ENCODE data around the gene ALDOA. TPM values are rescaled to one million over a fixed set of nuclear protein-coding genes. Genes with fewer than 3 reads are reported as not detected.

ALDOA gene
- polyA plus RNA-seq, 3 donors: 1,202 to 1,628 (median 1,429) TPM

- peaks cover 41 to 45% of the 10 kb centered on the region in 2 donors for H3K36me3 ChIP-seq (replicated peaks in 1 of 2; ENCODE audit: control insufficient read depth in 1 of 2, insufficient read depth in 2 of 2, low read length in 2 of 2)
- no peaks in the 10 kb centered on the region for H3K9me3 ChIP-seq (replicated peaks in 1 of 2; ENCODE audit: control insufficient read depth in 1 of 2, insufficient read depth in 1 of 2, low read length in 2 of 2)
- Mint-ChIP-seq H3K4me3 (peak overlapping the region; percentile 93 to 97), H3K9me3 (peaks cover 0 to 2% (median 0%) of the 10 kb centered on the region in 7 donors), H3K27ac (peak overlapping the region; percentile 92 to 97 (median 97)), H3K36me3 (peaks cover 42 to 47% of the 10 kb centered on the region in 2 donors), H3K4me1 (peaks cover 40% of the 10 kb centered on the region), H3K27me3 (ENCODE audit: low read depth in 3 of 3) (no peaks in the 10 kb centered on the region)
- TF ChIP-seq CTCF (IDR thresholded peaks at IDR 0.05): no peak
- peaks cover 55% of the 10 kb centered on the region for H4K20me1 ChIP-seq (ENCODE audit: insufficient read depth, low read length)
- WGBS (ENCODE audit: insufficient coverage): under 1% methylated on average over 31 of the region's 44 CpGs
- H3K27ac ChIP-seq (ENCODE audit: low read depth in 1 of 2, low read length in 2 of 2): peak overlapping the region; percentile 94
- peak overlapping the region; percentile 95 to 99 (median 97) for H3K4me3 ChIP-seq (replicated peaks in 1 of 3; ENCODE audit: low read depth in 2 of 3, low read length in 3 of 3)
- no peaks in the 10 kb centered on the region for H3K27me3 ChIP-seq (ENCODE audit: control insufficient read depth in 2 of 2, insufficient read depth in 2 of 2, low read length in 2 of 2)
- peak overlapping the region; percentile 90 for H3K9ac ChIP-seq (ENCODE audit: insufficient read depth, low read length, poor library complexity, severe bottlenecking)
- DNase-seq: peak; percentile 61 to 78 (median 62)
- H3K4me1 ChIP-seq (ENCODE audit: control insufficient read depth in 1 of 2, insufficient read depth in 2 of 2, low read length in 2 of 2): peaks cover 42 to 55% of the 10 kb centered on the region in 2 donors
- intact Hi-C loops (cut with micrococcal nuclease): loop anchor here (1.0 to 5.0 kb wide), 2 partner anchors 9 to 56 kb away; partner anchors contain the start of genes MAPK3 (in 2 of the 2) and PPP4C (in 1 of the 2)
- H2AFZ ChIP-seq (ENCODE audit: insufficient read depth, low read depth, low read length, poor library complexity, severe bottlenecking): peak overlapping the region; percentile 25
- peak overlapping the region; percentile 87 for H3K4me2 ChIP-seq (replicated peaks; ENCODE audit: extremely low read depth, low read length, poor library complexity, severe bottlenecking)
- peaks cover 71% of the 10 kb centered on the region for H3K79me2 ChIP-seq (ENCODE audit: insufficient read depth, low read length)
Observed at GRCh38 chr16:30065943-30066760, 592 bp downstream of the ALDOA start.

GRCh38 chr16:30066761-30067583, 1.4 kb downstream of the ALDOA start:
- 58% methylated on average over 9 of the region's 21 CpGs for WGBS (ENCODE audit: insufficient coverage)
- H3K4me2 ChIP-seq (replicated peaks; ENCODE audit: extremely low read depth, low read length, poor library complexity, severe bottlenecking): peak overlapping the region; percentile 87
- intact Hi-C loops (cut with micrococcal nuclease): loop anchor here (1.0 to 5.0 kb wide), 2 partner anchors 8 to 55 kb away; partner anchors contain the start of genes MAPK3 (in 2 of the 2) and PPP4C (in 1 of the 2)
- no peaks in the 10 kb centered on the region for H3K9me3 ChIP-seq (replicated peaks in 1 of 2; ENCODE audit: control insufficient read depth in 1 of 2, insufficient read depth in 1 of 2, low read length in 2 of 2)
- Mint-ChIP-seq H3K27me3 (ENCODE audit: low read depth in 3 of 3) (no peaks in the 10 kb centered on the region), H3K9me3 (peaks cover 0 to 2% (median 0%) of the 10 kb centered on the region in 7 donors), H3K36me3 (peaks cover 49 to 56% of the 10 kb centered on the region in 2 donors), H3K4me3 (peak overlapping the region; percentile 93 to 97), H3K4me1 (peaks cover 40% of the 10 kb centered on the region), H3K27ac (peak overlapping the region; percentile 92 to 97 (median 97))
- H3K27ac ChIP-seq (ENCODE audit: low read depth in 1 of 2, low read length in 2 of 2): peak overlapping the region; percentile 94
- peaks cover 49 to 53% of the 10 kb centered on the region in 2 donors for H3K36me3 ChIP-seq (replicated peaks in 1 of 2; ENCODE audit: control insufficient read depth in 1 of 2, insufficient read depth in 2 of 2, low read length in 2 of 2)
- H3K79me2 ChIP-seq (ENCODE audit: insufficient read depth, low read length): peaks cover 72% of the 10 kb centered on the region
- H3K4me3 ChIP-seq (replicated peaks in 1 of 3; ENCODE audit: low read depth in 2 of 3, low read length in 3 of 3): peak overlapping the region; percentile 95 to 99 (median 97)
- DNase-seq: peak in 2 of 3 donors; percentile 39 to 43
- H3K9ac ChIP-seq (ENCODE audit: insufficient read depth, low read length, poor library complexity, severe bottlenecking): peak overlapping the region; percentile 90
- peaks cover 42 to 55% of the 10 kb centered on the region in 2 donors for H3K4me1 ChIP-seq (ENCODE audit: control insufficient read depth in 1 of 2, insufficient read depth in 2 of 2, low read length in 2 of 2)
- H2AFZ ChIP-seq (ENCODE audit: insufficient read depth, low read depth, low read length, poor library complexity, severe bottlenecking): no peak overlapping the region
- H4K20me1 ChIP-seq (ENCODE audit: insufficient read depth, low read length): peaks cover 64% of the 10 kb centered on the region
- no peaks in the 10 kb centered on the region for H3K27me3 ChIP-seq (ENCODE audit: control insufficient read depth in 2 of 2, insufficient read depth in 2 of 2, low read length in 2 of 2)
- TF ChIP-seq CTCF (IDR thresholded peaks at IDR 0.05): no peak

Data from CD14-positive monocyte (primary cell).